Stimulated activated CD4-positive, alpha-beta T cell treated with anti-CD3 and anti-CD28 coated beads, Interleukin-1b, Interleukin-23, amount 100 ng/mL, for 4 hours (primary cell): Measurements from ENCODE around the gene RTP3.
"Not testable (repeated sequence)": the region's sequence is repeated elsewhere in the genome, so short reads cannot be mapped to it uniquely, and the experiment has no call there.

Source experiments
- DNase-seq, 2 donors: peaks; one replicate each; pipeline ENCODE4 v3.0.0-alpha.2; 2020; ENCODE audit warnings: low read depth in 2 of 2

The RTP3 gene

GRCh38 chr3:46546896-46547440 lies 49.2 kb downstream of the RTP3 start:
- no peak for DNase-seq

- DNase-seq = not testable (repeated sequence)
Observed at GRCh38 chr3:46548611-46549010, 50.8 kb downstream of the RTP3 start.

GRCh38 chr3:46549408-46549904 lies 51.7 kb downstream of the RTP3 start:
- no peak for DNase-seq

- DNase-seq = no peak
Observed at GRCh38 chr3:46549989-46550388, 52.2 kb downstream of the RTP3 start.
